ENCODE measurements around the gene VPS50.
"Not testable (repeated sequence)": the region's sequence is repeated elsewhere in the genome, so short reads cannot be mapped to it uniquely, and the experiment has no call there.

Gene VPS50

GRCh38 chr7:93242106-93242505 is 9.9 kb downstream of the VPS50 start:
- DNase-seq (ENCODE audit: low read depth) = no peak

GRCh38 chr7:93245525-93246432 is 13.6 kb downstream of the VPS50 start:
- DNase-seq (ENCODE audit: low read depth) = peak; percentile 25

- DNase-seq (ENCODE audit: low read depth) = peak; percentile 51
These were observed 17.5 kb downstream of the VPS50 start for GRCh38 chr7:93249491-93250148.

GRCh38 chr7:93258661-93259060 is 26.5 kb downstream of the VPS50 start:
- DNase-seq (ENCODE audit: low read depth) = no peak

- DNase-seq (ENCODE audit: low read depth) = no peak
These were observed 30.4 kb downstream of the VPS50 start for GRCh38 chr7:93262535-93262934.

GRCh38 chr7:93265220-93265619 is 33.1 kb downstream of the VPS50 start:
- no peak for DNase-seq (ENCODE audit: low read depth)

GRCh38 chr7:93279541-93279940 is 47.4 kb downstream of the VPS50 start:
- DNase-seq (ENCODE audit: low read depth) = peak; percentile 28

- peak; percentile 28 for DNase-seq (ENCODE audit: low read depth)
These were observed 52.7 kb downstream of the VPS50 start for GRCh38 chr7:93284908-93285307.

GRCh38 chr7:93293229-93293628 is 61.1 kb downstream of the VPS50 start:
- DNase-seq (ENCODE audit: low read depth) = no peak

GRCh38 chr7:93298206-93298605 is 66.0 kb downstream of the VPS50 start:
- DNase-seq (ENCODE audit: low read depth) = no peak

- DNase-seq (ENCODE audit: low read depth) = peak; percentile 84
These were observed 66.5 kb downstream of the VPS50 start for GRCh38 chr7:93298671-93299070.

- DNase-seq (ENCODE audit: low read depth) = no peak
These were observed 69.6 kb downstream of the VPS50 start for GRCh38 chr7:93301736-93302135.

- peak; percentile 92 for DNase-seq (ENCODE audit: low read depth)
These were observed 75.0 kb downstream of the VPS50 start for GRCh38 chr7:93307131-93307660.

- no peak for DNase-seq (ENCODE audit: low read depth)
These were observed 75.8 kb downstream of the VPS50 start for GRCh38 chr7:93307943-93308342.

GRCh38 chr7:93310346-93310745 is 78.2 kb downstream of the VPS50 start:
- peak; percentile 66 for DNase-seq (ENCODE audit: low read depth)

GRCh38 chr7:93314449-93314848 is 82.3 kb downstream of the VPS50 start:
- no peak for DNase-seq (ENCODE audit: low read depth)

GRCh38 chr7:93315896-93316295 is 83.7 kb downstream of the VPS50 start:
- no peak for DNase-seq (ENCODE audit: low read depth)

GRCh38 chr7:93316730-93317129 is 84.6 kb downstream of the VPS50 start:
- peak; percentile 35 for DNase-seq (ENCODE audit: low read depth)

- no peak for DNase-seq (ENCODE audit: low read depth)
These were observed 88.7 kb downstream of the VPS50 start for GRCh38 chr7:93320887-93321286.

GRCh38 chr7:93326291-93326690 is 94.1 kb downstream of the VPS50 start:
- not testable (repeated sequence) for DNase-seq (ENCODE audit: low read depth)

- DNase-seq (ENCODE audit: low read depth) = peak; percentile 94
These were observed 95.0 kb downstream of the VPS50 start for GRCh38 chr7:93327006-93327633.

- DNase-seq (ENCODE audit: low read depth) = no peak
These were observed 99.5 kb downstream of the VPS50 start for GRCh38 chr7:93331706-93332105.

- no peak for DNase-seq (ENCODE audit: low read depth)
These were observed 100.0 kb downstream of the VPS50 start for GRCh38 chr7:93332172-93332571.

All from iris pigment epithelial cell (primary cell).